GM12878 (cell line): ENCODE results near the gene LRBA. TPM values are rescaled to one million over a fixed set of nuclear protein-coding genes. Genes with fewer than 3 reads are reported as not detected.
A peak's percentile ranks its signal among the peaks of the same experiment; 100 is the strongest.

Experiments
- ATAC-seq: fragments of 200-7000 bp; cut with Tn5 transposase; 3 replicates; pipeline ENCODE4 v1.9.1; 2020; ENCODE audit warnings: mild to moderate bottlenecking, moderate library complexity
- BruUV-seq: library from RNA; stranded (reverse); fragments of 400-500 nt; replicated peaks from 2 replicates; lab custom pipeline; 2021; lab: Mats Ljungman, UMichigan
- CTCF ChIA-PET: fragments of 300-600 bp; sonication (Branson Sonifier 250); formaldehyde crosslinking; extraction: SDS; loops from one replicate; lab custom pipeline; 2021; ENCODE audit warnings: inconsistent platforms; lab: Yijun Ruan, JAX
- POLR2A ChIA-PET: fragments of 350-600 bp; formaldehyde crosslinking; extraction: SDS; loops from one replicate; lab custom pipeline; 2021; ENCODE audit warnings: inconsistent platforms; lab: Charles Lee
- RAD21 ChIA-PET: fragments of 300-600 bp; sonication (Branson Sonifier 250); formaldehyde crosslinking; loops from one replicate; lab custom pipeline; 2023; ENCODE audit warnings: antibody characterized with exemption; ENCODE audit not compliant: unreplicated experiment; lab: Charles Lee
- SMC1A ChIA-PET: fragments of 300-600 bp; sonication (Branson Sonifier 250); formaldehyde crosslinking; loops from one replicate; lab custom pipeline; 2023; ENCODE audit not compliant: unreplicated experiment, uncharacterized antibody; lab: Charles Lee
- DNase-seq: peaks from one replicate; pipeline ENCODE4 v3.0.0-alpha.2; 2011; ENCODE audit warnings: low read depth, low spot score
- FAIRE-seq: peaks from 3 replicates; lab custom pipeline; 2011; peaks lifted over from hg19 to GRCh38; lab: Jason Lieb, UNC
- H2AFZ ChIP-seq: 2 replicates; pipeline ENCODE4 v1.6.0; 2011; ENCODE audit warnings: low read depth, low read length, control low read depth; ENCODE audit not compliant: control insufficient read depth
- H3K27ac ChIP-seq: 2 replicates; pipeline ENCODE4 v1.5.1; 2011; ENCODE audit warnings: control low read depth; ENCODE audit not compliant: control insufficient read depth, insufficient read depth
- H3K27me3 ChIP-seq, 2 experiments: replicated peaks in 1 of 2; 2 replicates each; pipeline versions ENCODE4 v1.6.0 to v1.6.1; 2011; ENCODE audit warnings: low read length in 1 of 2; ENCODE audit not compliant: control insufficient read depth in 2 of 2, insufficient read depth in 2 of 2
- H3K36me3 ChIP-seq, 2 experiments: 2 replicates each; pipeline ENCODE4 v1.5.1; 2011; ENCODE audit warnings: low read length in 1 of 2; ENCODE audit not compliant: control insufficient read depth in 2 of 2, insufficient read depth in 2 of 2
- H3K4me1 ChIP-seq: 2 replicates; pipeline ENCODE4 v1.6.1; 2011; ENCODE audit warnings: mild to moderate bottlenecking, low read length, moderate library complexity, mixed read lengths; ENCODE audit not compliant: control insufficient read depth, insufficient read depth
- H3K4me2 ChIP-seq: 2 replicates; pipeline ENCODE4 v1.6.0; 2011; ENCODE audit warnings: control low read depth; ENCODE audit not compliant: control insufficient read depth, insufficient read depth
- H3K4me3 ChIP-seq: fragments of 200-600 bp; sonication (generic); 2 replicates; pipeline ENCODE4 v1.5.1; 2016
- H3K79me2 ChIP-seq: 2 replicates; pipeline ENCODE4 v1.6.0; 2011; ENCODE audit warnings: low read length; ENCODE audit not compliant: control insufficient read depth, insufficient read depth
- H3K9ac ChIP-seq: 2 replicates; pipeline ENCODE4 v1.8.0; 2011; ENCODE audit warnings: low read length, control low read depth, mixed read lengths; ENCODE audit not compliant: control insufficient read depth, insufficient read depth
- H3K9me3 ChIP-seq: replicated peaks from 3 replicates; pipeline ENCODE4 v1.5.1; 2011; ENCODE audit warnings: mild to moderate bottlenecking, low read length; ENCODE audit not compliant: control insufficient read depth, insufficient read depth
- H4K20me1 ChIP-seq: 2 replicates; pipeline ENCODE4 v1.6.0; 2011; ENCODE audit not compliant: control insufficient read depth, insufficient read depth
- ASH2L ChIP-seq: fragments of 300-600, 200-600 bp; sonication (generic); IDR thresholded peaks from 2 replicates; pipeline ENCODE4 v1.6.1; 2017; ENCODE audit warnings: low read depth, mild to moderate bottlenecking, borderline replicate concordance
- ATF3 ChIP-seq: IDR thresholded peaks from 2 replicates; pipeline ENCODE4 v1.6.1; 2011; ENCODE audit warnings: low read depth, mild to moderate bottlenecking, low read length, moderate library complexity, borderline replicate concordance; ENCODE audit errors: extremely low read depth
- BACH1 ChIP-seq: fragments of 450-650 bp; IDR thresholded peaks from 2 replicates; pipeline ENCODE4 v1.6.1; 2017; ENCODE audit warnings: mild to moderate bottlenecking, borderline replicate concordance
- CHD2 ChIP-seq: IDR thresholded peaks from 2 replicates; pipeline ENCODE4 v1.6.1; 2011; ENCODE audit warnings: low read depth, low read length, improper control_type of control experiment, borderline replicate concordance
- CREM ChIP-seq: IDR thresholded peaks from 2 replicates; pipeline ENCODE4 v1.6.1; 2014; ENCODE audit warnings: antibody characterized with exemption, low read depth
- GATAD2B ChIP-seq: fragments of 450-650 bp; conservative IDR thresholded peaks from 2 replicates; pipeline ENCODE4 v1.6.1; 2017; ENCODE audit warnings: low read depth, mild to moderate bottlenecking, moderate library complexity
- JUND ChIP-seq: IDR thresholded peaks from 2 replicates; pipeline ENCODE4 v1.6.1; 2012; ENCODE audit warnings: low read depth, mild to moderate bottlenecking, low read length, improper control_type of control experiment, moderate library complexity
- NBN ChIP-seq: fragments of 450-650 bp; IDR thresholded peaks from 2 replicates; pipeline ENCODE4 v1.6.1; 2016
- POU2F2 ChIP-seq: IDR thresholded peaks from 3 replicates; pipeline ENCODE4 v1.6.1; 2011; ENCODE audit warnings: low read depth, mild to moderate bottlenecking, low read length, borderline replicate concordance
- TARDBP ChIP-seq: IDR thresholded peaks from 2 replicates; pipeline ENCODE4 v1.6.1; 2016; ENCODE audit warnings: borderline replicate concordance
- ZNF24 ChIP-seq: fragments of 450-650 bp; IDR thresholded peaks from 2 replicates; pipeline ENCODE4 v1.6.1; 2017; ENCODE audit warnings: antibody characterized with exemption, mild to moderate bottlenecking
- ZNF384 ChIP-seq: IDR thresholded peaks from 2 replicates; pipeline ENCODE4 v1.6.1; 2012; ENCODE audit warnings: low read depth, mild to moderate bottlenecking, low read length, improper control_type of control experiment, borderline replicate concordance
- ZZZ3 ChIP-seq: IDR thresholded peaks from 2 replicates; pipeline ENCODE4 v1.6.1; 2011; ENCODE audit warnings: low read depth; ENCODE audit not compliant: control insufficient read depth, insufficient read length
- WGBS: methylation state at CpG from one replicate; pipeline ENCODE4 v1.1.6; 2016; ENCODE audit warnings: low lambda C conversion rate; ENCODE audit not compliant: insufficient replicate concordance, insufficient coverage; ENCODE audit errors: missing lambda C conversion rate; 5-methylcytosine and 5-hydroxymethylcytosine counted together
- in situ Hi-C: fragments of 300-500 bp; cut with MboI; formaldehyde crosslinking; loops from 9 replicates; pipeline ENCODE4 v1.14.3; 2018; ENCODE audit warnings: mixed read lengths
- intact Hi-C: fragments of 100-400 bp; cut with micrococcal nuclease; formaldehyde crosslinking; loops from one replicate; pipeline ENCODE4 v1.14.2; 2022; ENCODE audit not compliant: unreplicated experiment
- polyA plus RNA-seq, 11 experiments: library from polyadenylated mRNA; depleted of rRNA in 4 of 11; unstranded in 6 of 11; stranded (reverse) in 5 of 11; fragments of >200 nt; fragmentation: Nextera tagmentation in 4 of 11; fragmentation: Illumina TruSeq in 1 of 11; extraction: Ambion mirVana in 4 of 11; extraction: Trizol in 1 of 11; gene quantifications; 1 replicate in 1 of 11; 2 replicates in 10 of 11; pipeline versions ENCODE4 v1.2.1 to v1.2.3, GENCODE V29; 2011 to 2016; ENCODE audit warnings: inconsistent platforms in 2 of 11, missing spikeins in 2 of 11, low read depth in 1 of 11
- total RNA-seq, 4 experiments: library from RNA; depleted of rRNA in 3 of 4; stranded (reverse); fragments of >200 nt in 3 of 4; fragmentation: Illumina TruSeq in 1 of 4; extraction: Trizol in 1 of 4; gene quantifications; 2 replicates each; pipeline versions ENCODE4 v1.2.1 to v1.2.3, GENCODE V29; 2013 to 2021
- TF ChIP-seq, protein P1 (sequence below): IDR thresholded peaks from 2 replicates; pipeline ENCODE4 v1.6.1; 2012; ENCODE audit warnings: low read depth, low read length, improper control_type of control experiment

LRBA gene
- total and polyA plus RNA-seq, 10 of the 15 experiments (the other 5 are each of a cell fraction or from before 2014, with no cell fraction given) = 20.3 to 93.4 (median 55.0) TPM

DNA sequence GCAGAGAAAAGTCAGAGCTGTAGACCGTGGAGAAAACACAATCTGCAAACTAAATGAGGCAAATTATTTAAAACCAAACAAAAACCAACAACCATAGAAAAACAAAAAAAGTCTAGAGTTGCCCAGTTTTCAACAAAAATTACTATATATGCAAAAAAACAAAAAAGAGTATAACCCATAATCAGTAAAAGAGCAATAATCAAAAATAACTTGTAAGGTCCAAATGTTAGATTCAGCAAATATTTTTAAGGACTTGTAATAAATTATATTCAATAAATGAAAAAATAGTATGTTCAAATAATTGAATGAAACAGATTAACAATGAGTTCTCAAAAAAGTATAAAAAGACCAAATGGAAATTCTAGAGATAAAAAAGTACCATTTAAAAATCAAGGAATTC lies 130.5 kb downstream of the LRBA start:
- H3K36me3 ChIP-seq = peaks cover 0 to 6% of the 10 kb centered on the region in 2 experiments; a peak in 1 of 4 replicates
- TF ChIP-seq ASH2L (no peak), ZZZ3 (no peak), CHD2 (no peak), JUND (no peak), ZNF24 (no peak), TARDBP (no peak), CREM (no peak), BACH1 (no peak), POU2F2 (no peak), ZNF384 (no peak), ATF3 (no peak), GATAD2B (no peak), NBN (no peak)
- TF ChIP-seq, protein P1, sequence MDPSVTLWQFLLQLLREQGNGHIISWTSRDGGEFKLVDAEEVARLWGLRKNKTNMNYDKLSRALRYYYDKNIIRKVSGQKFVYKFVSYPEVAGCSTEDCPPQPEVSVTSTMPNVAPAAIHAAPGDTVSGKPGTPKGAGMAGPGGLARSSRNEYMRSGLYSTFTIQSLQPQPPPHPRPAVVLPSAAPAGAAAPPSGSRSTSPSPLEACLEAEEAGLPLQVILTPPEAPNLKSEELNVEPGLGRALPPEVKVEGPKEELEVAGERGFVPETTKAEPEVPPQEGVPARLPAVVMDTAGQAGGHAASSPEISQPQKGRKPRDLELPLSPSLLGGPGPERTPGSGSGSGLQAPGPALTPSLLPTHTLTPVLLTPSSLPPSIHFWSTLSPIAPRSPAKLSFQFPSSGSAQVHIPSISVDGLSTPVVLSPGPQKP = no peak
- RAD21 ChIA-PET = interaction anchor here (0.6 to 1.2 kb wide), 3 partner anchors 78 to 230 kb away, joined by 3 to 4 read pairs (median 3); no protein-coding TSS in a partner anchor
- H2AFZ ChIP-seq = no peak overlapping the region
- peaks cover 19% of the 10 kb centered on the region for H3K4me1 ChIP-seq
- POLR2A ChIA-PET = interaction anchor here (0.7 to 1.1 kb wide), 2 partner anchors 53 to 133 kb away, joined by 3 to 4 read pairs; no protein-coding TSS in a partner anchor
- H3K4me2 ChIP-seq = no peak overlapping the region; the same call in 1 of the 2 replicates
- 89% methylated on average over 1 of the region's 1 CpG for WGBS
- H4K20me1 ChIP-seq = no peaks in the 10 kb centered on the region
- H3K79me2 ChIP-seq = no peaks in the 10 kb centered on the region; the same call in 1 of the 2 replicates
- peak overlapping the region; percentile 35; the same call in 1 of the 2 replicates for H3K27ac ChIP-seq
- H3K4me3 ChIP-seq = no peak overlapping the region
- no peak for DNase-seq
- no peak overlapping the region for H3K9ac ChIP-seq
- in situ Hi-C loops (no loop called here), intact Hi-C loops (no loop called here)
- SMC1A ChIA-PET = interaction anchor here (1.1 to 1.3 kb wide), 2 partner anchors 8 to 17 kb away, joined by 3 to 6 read pairs; no protein-coding TSS in a partner anchor
- FAIRE-seq = no peak
- CTCF ChIA-PET = interaction anchor here (0.7 to 1.7 kb wide), 3 partner anchors 17 to 77 kb away, joined by 3 to 6 read pairs (median 4); no protein-coding TSS in a partner anchor
- no peak for ATAC-seq
- H3K9me3 ChIP-seq = peaks cover 8% of the 10 kb centered on the region; the same call in 2 of the 3 replicates
- no TSS peak for BruUV-seq
- no peaks in the 10 kb centered on the region for H3K27me3 ChIP-seq
